Panc1 (cell line): ENCODE data around the gene EFCAB8. TPM values are rescaled to one million over a fixed set of nuclear protein-coding genes. Genes with fewer than 3 reads are reported as not detected.
"Not testable (repeated sequence)": the region's sequence is repeated elsewhere in the genome, so short reads cannot be mapped to it uniquely, and the experiment has no call there.

ENCODE experiments used
- ATAC-seq: fragments of 200-7000 bp; cut with Tn5 transposase; 2 replicates; pipeline ENCODE4 v1.9.1; 2020; ENCODE audit warnings: mild to moderate bottlenecking, moderate library complexity
- BruUV-seq: library from RNA; stranded (reverse); fragments of 400-500 nt; replicated peaks from 2 replicates; lab custom pipeline; 2021; lab: Mats Ljungman, UMichigan
- CTCF ChIA-PET: fragments of 300-600 bp; sonication (Branson Sonifier 250); formaldehyde crosslinking; loops from one replicate; lab custom pipeline; 2022; ENCODE audit warnings: antibody characterized with exemption; lab: Charles Lee
- POLR2A ChIA-PET: fragments of 300-600 bp; sonication (Branson Sonifier 250); formaldehyde crosslinking; loops from one replicate; lab custom pipeline; 2022; ENCODE audit warnings: antibody characterized with exemption; lab: Charles Lee
- DNase-seq: peaks from one replicate; pipeline ENCODE4 v3.0.0-alpha.2; 2010; ENCODE audit warnings: low read depth, low spot score
- H3K27ac ChIP-seq: 2 replicates; pipeline ENCODE4 v1.5.1; 2011; ENCODE audit warnings: mild to moderate bottlenecking, low read length, inconsistent platforms
- H3K27me3 ChIP-seq: fragments of 200-500 bp; sonication (Bioruptor generic); 2 replicates; pipeline ENCODE4 v1.6.0; 2014; ENCODE audit warnings: low read length, inconsistent platforms; ENCODE audit not compliant: control insufficient read depth, insufficient read depth
- H3K36me3 ChIP-seq: fragments of 200-500 bp; sonication (Bioruptor generic); 2 replicates; pipeline ENCODE4 v1.5.1; 2014; ENCODE audit warnings: inconsistent platforms, mild to moderate bottlenecking, low read length, moderate library complexity; ENCODE audit not compliant: control insufficient read depth, insufficient read depth
- H3K4me1 ChIP-seq: 2 replicates; pipeline ENCODE4 v1.5.1; 2011; ENCODE audit warnings: inconsistent platforms, mild to moderate bottlenecking, low read length, moderate library complexity; ENCODE audit not compliant: control insufficient read depth, insufficient read depth
- H3K4me3 ChIP-seq, 2 experiments: 2 replicates each; pipeline ENCODE4 v1.5.1; 2011 to 2012; ENCODE audit warnings: low read depth in 2 of 2, low read length in 2 of 2, mild to moderate bottlenecking in 2 of 2, inconsistent platforms in 1 of 2, moderate library complexity in 1 of 2
- H3K9me3 ChIP-seq: fragments of 200-500 bp; sonication (Bioruptor generic); 2 replicates; pipeline ENCODE4 v1.5.1; 2014; ENCODE audit warnings: low read depth, mild to moderate bottlenecking, inconsistent platforms, low read length, moderate library complexity; ENCODE audit not compliant: control insufficient read depth, insufficient read depth
- CTCF ChIP-seq: fragments of 450-650 bp; IDR thresholded peaks from 2 replicates; pipeline ENCODE4 v1.5.1; 2017; ENCODE audit warnings: mild to moderate bottlenecking
- POLR2AphosphoS5 ChIP-seq: IDR thresholded peaks from 2 replicates; pipeline ENCODE4 v1.6.1; 2012; ENCODE audit warnings: mild to moderate bottlenecking, low read depth, low read length, moderate library complexity
- REST ChIP-seq, 2 experiments: IDR thresholded peaks; 2 replicates each; pipeline ENCODE4 v1.6.1; 2011 to 2012; ENCODE audit warnings: low read depth in 2 of 2, control low read depth in 1 of 2, low read length in 1 of 2, mild to moderate bottlenecking in 1 of 2, moderate library complexity in 1 of 2; ENCODE audit not compliant: insufficient read depth in 1 of 2
- SIN3A ChIP-seq: IDR thresholded peaks from 2 replicates; pipeline ENCODE4 v1.6.1; 2012; ENCODE audit warnings: low read depth, mild to moderate bottlenecking, low read length, moderate library complexity, borderline replicate concordance; ENCODE audit not compliant: insufficient read depth
- TCF7L2 ChIP-seq: IDR thresholded peaks from 2 replicates; pipeline ENCODE4 v1.6.1; 2011; ENCODE audit warnings: mild to moderate bottlenecking, low read depth, low read length, inconsistent platforms
- in situ Hi-C: cut with HindIII; loops from 2 replicates; pipeline ENCODE4 v1.10.0; 2016; ENCODE audit warnings: low sequenced_read_pairs, low pct_unique_long_range_greater_than_20kb
- intact Hi-C: fragments of 100-400 bp; cut with micrococcal nuclease; formaldehyde crosslinking; loops from one replicate; pipeline ENCODE4 v1.10.0; 2022; ENCODE audit not compliant: unreplicated experiment
- total RNA-seq: library from RNA; stranded (reverse); gene quantifications from one replicate; pipeline ENCODE4 v1.2.1, GENCODE V29; 2021; ENCODE audit not compliant: unreplicated experiment

EFCAB8 gene
- total RNA-seq, 1 experiment from 2014 or later: 1.1 TPM

GRCh38 chr20:32962646-32963045, 103.9 kb downstream of the EFCAB8 start:
- H3K36me3 ChIP-seq, H3K9me3 ChIP-seq, BruUV-seq, ATAC-seq, CTCF ChIA-PET, H3K27me3 ChIP-seq, DNase-seq, H3K27ac ChIP-seq, POLR2A ChIA-PET, in situ Hi-C loops, intact Hi-C loops, H3K4me1 ChIP-seq, H3K4me3 ChIP-seq: not testable (repeated sequence)

GRCh38 chr20:32963176-32963575, 104.5 kb downstream of the EFCAB8 start:
- ChIA-PET CTCF (no interaction called here), POLR2A (no interaction called here)
- BruUV-seq: no TSS peak
- H3K27me3 ChIP-seq: no peaks in the 10 kb centered on the region; the same call in 1 of the 2 replicates
- H3K36me3 ChIP-seq: no peaks in the 10 kb centered on the region
- intact Hi-C loops (no loop called here), in situ Hi-C loops (no loop called here)
- H3K9me3 ChIP-seq: no peaks in the 10 kb centered on the region
- DNase-seq (no peak), ATAC-seq (no peak)
- no peak for TF ChIP-seq CTCF
- no peak for TF ChIP-seq POLR2AphosphoS5
- TF ChIP-seq REST (IDR thresholded peaks at IDR 0.05; ENCODE audit: insufficient read depth in 1 of 2, low read depth in 2 of 2, low read length in 1 of 2): no peak
- no peak for TF ChIP-seq TCF7L2
- TF ChIP-seq SIN3A: no peak
- no peak overlapping the region for H3K4me3 ChIP-seq
- no peak overlapping the region for H3K27ac ChIP-seq
- H3K4me1 ChIP-seq: no peaks in the 10 kb centered on the region

DNA sequence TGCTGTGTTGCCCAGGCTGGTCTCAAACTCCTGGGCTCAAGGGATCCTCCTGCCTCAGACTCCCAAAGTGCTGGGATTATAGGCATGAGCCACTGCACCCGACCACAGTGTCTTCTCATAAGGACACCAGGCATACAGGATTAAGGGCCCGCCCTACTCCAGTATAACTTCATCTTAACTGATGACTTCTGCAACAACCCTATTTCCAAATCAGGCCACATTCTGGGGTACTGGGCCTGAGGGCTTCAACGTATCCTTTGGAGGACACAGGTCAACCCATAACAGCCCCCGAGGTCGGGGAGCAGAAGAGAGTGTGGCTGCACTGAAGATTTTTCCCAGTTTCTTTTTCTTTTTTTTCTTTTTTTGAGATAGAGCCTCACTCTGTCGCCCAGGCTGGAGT, 105.9 kb downstream of the EFCAB8 start:
- H3K27me3 ChIP-seq: no peaks in the 10 kb centered on the region; the same call in 1 of the 2 replicates
- TF ChIP-seq SIN3A (no peak), REST (IDR thresholded peaks at IDR 0.05; ENCODE audit: insufficient read depth in 1 of 2, low read depth in 2 of 2, low read length in 1 of 2) (no peak), CTCF (no peak), TCF7L2 (no peak), POLR2AphosphoS5 (no peak)
- H3K36me3 ChIP-seq: no peaks in the 10 kb centered on the region
- H3K9me3 ChIP-seq: no peaks in the 10 kb centered on the region
- no peak for DNase-seq
- in situ Hi-C loops: no loop called here
- intact Hi-C loops: no loop called here
- H3K27ac ChIP-seq: no peak overlapping the region
- no peaks in the 10 kb centered on the region for H3K4me1 ChIP-seq
- no peak for ATAC-seq
- no peak overlapping the region for H3K4me3 ChIP-seq
- ChIA-PET POLR2A (no interaction called here), CTCF (no interaction called here)
- BruUV-seq: no TSS peak
